KMS-11 (cell line): ENCODE results near the gene RCBTB2.
"Not testable (repeated sequence)": the region's sequence is repeated elsewhere in the genome, so short reads cannot be mapped to it uniquely, and the experiment has no call there.

Experiments
- H2AFZ ChIP-seq: fragments of 200-600 bp; sonication (generic); 2 replicates; pipeline ENCODE4 v1.6.1; 2016; ENCODE audit warnings: antibody characterized with exemption, mixed run types, low read depth
- H3K27ac ChIP-seq: fragments of 200-600 bp; sonication (generic); 2 replicates; pipeline ENCODE4 v1.6.1; 2016; ENCODE audit warnings: mild to moderate bottlenecking, mixed run types
- H3K27me3 ChIP-seq: fragments of 200-600 bp; sonication (generic); 2 replicates; pipeline ENCODE4 v1.6.1; 2017; ENCODE audit warnings: mild to moderate bottlenecking, low read depth, mixed run types, moderate library complexity; ENCODE audit not compliant: insufficient read depth
- H3K36me3 ChIP-seq: fragments of 200-600 bp; sonication (generic); 2 replicates; pipeline ENCODE4 v1.6.1; 2017; ENCODE audit warnings: mild to moderate bottlenecking, mixed run types; ENCODE audit not compliant: insufficient read depth
- H3K4me1 ChIP-seq: fragments of 200-600 bp; sonication (generic); 2 replicates; pipeline ENCODE4 v1.6.1; 2016; ENCODE audit warnings: mild to moderate bottlenecking, low read depth, mixed run types; ENCODE audit not compliant: poor library complexity, severe bottlenecking
- H3K4me2 ChIP-seq: fragments of 200-600 bp; sonication (generic); 2 replicates; pipeline ENCODE4 v1.7.0; 2016; ENCODE audit warnings: mild to moderate bottlenecking, mixed run types
- H3K4me3 ChIP-seq: fragments of 200-600 bp; sonication (generic); IDR thresholded peaks from 2 replicates; pipeline ENCODE4 v1.6.1; 2017; ENCODE audit warnings: low read depth, low read length, mixed read lengths; ENCODE audit not compliant: insufficient read depth
- H3K79me2 ChIP-seq: fragments of 200-600 bp; sonication (generic); 2 replicates; pipeline ENCODE4 v1.6.1; 2016; ENCODE audit warnings: low read depth, mixed run types; ENCODE audit not compliant: insufficient read depth
- H3K9ac ChIP-seq: fragments of 200-600 bp; sonication (generic); 2 replicates; pipeline ENCODE4 v1.6.1; 2016; ENCODE audit warnings: mild to moderate bottlenecking, mixed run types
- H4K20me1 ChIP-seq: fragments of 200-600 bp; sonication (generic); 2 replicates; pipeline ENCODE4 v1.6.1; 2016; ENCODE audit warnings: mild to moderate bottlenecking, mixed run types; ENCODE audit not compliant: insufficient read depth
- CTCF ChIP-seq: fragments of 200-600 bp; sonication (generic); conservative IDR thresholded peaks from 2 replicates; pipeline ENCODE4 v1.6.1; 2017; ENCODE audit warnings: low read depth, mild to moderate bottlenecking, antibody characterized with exemption, low read length, moderate library complexity, mixed read lengths

The RCBTB2 gene

GRCh38 chr13:48532506-48533499 is at the start of gene RCBTB2:
Gene RCBTB2 (minus strand): TSS chr13:48533080. CDS start chr13:48521939, 11,141 bp downstream.
- Histone ChIP-seq H3K4me2 (peak within 1 kb of the TSS; percentile 47; the same call in 1 of the 2 replicates), H3K4me3 (no peak within 1 kb of the TSS), H3K4me1 (no peaks in the 10 kb centered on the region), H3K9ac (peak within 1 kb of the TSS; percentile 66; the same call in 1 of the 2 replicates), H3K27me3 (no peaks in the 10 kb centered on the region), H2AFZ (peak within 1 kb of the TSS; percentile 89), H4K20me1 (no peaks in the 10 kb centered on the region), H3K27ac (peak within 1 kb of the TSS; percentile 32; the same call in 1 of the 2 replicates), H3K36me3 (no peaks in the 10 kb centered on the region), H3K79me2 (no peaks in the 10 kb centered on the region)
- no peak for TF ChIP-seq CTCF

GRCh38 chr13:48582084-48582483 is 49.2 kb upstream of the RCBTB2 start:
- Histone ChIP-seq H3K4me1 (peaks cover 3% of the 10 kb centered on the region), H3K4me2 (no peak overlapping the region), H3K27me3 (no peaks in the 10 kb centered on the region), H3K4me3 (no peak overlapping the region), H3K27ac (no peak overlapping the region), H4K20me1 (no peaks in the 10 kb centered on the region), H3K36me3 (no peaks in the 10 kb centered on the region), H3K9ac (no peak overlapping the region), H2AFZ (no peak overlapping the region), H3K79me2 (no peaks in the 10 kb centered on the region)
- TF ChIP-seq CTCF = no peak

- no peaks in the 10 kb centered on the region for H4K20me1 ChIP-seq
- no peak overlapping the region for H3K9ac ChIP-seq
- H3K4me2 ChIP-seq = no peak overlapping the region
- H2AFZ ChIP-seq = no peak overlapping the region
- H3K36me3 ChIP-seq = no peaks in the 10 kb centered on the region
- H3K27ac ChIP-seq = no peak overlapping the region
- TF ChIP-seq CTCF = no peak
- peaks cover 3% of the 10 kb centered on the region for H3K4me1 ChIP-seq
- H3K4me3 ChIP-seq = no peak overlapping the region
- H3K27me3 ChIP-seq = no peaks in the 10 kb centered on the region
- no peaks in the 10 kb centered on the region for H3K79me2 ChIP-seq
These were observed 48.0 kb upstream of the RCBTB2 start for GRCh38 chr13:48580896-48581295.

- H3K4me1 ChIP-seq = peaks cover 3% of the 10 kb centered on the region
- no peaks in the 10 kb centered on the region for H3K36me3 ChIP-seq
- no peak overlapping the region for H3K4me2 ChIP-seq
- no peak overlapping the region for H3K4me3 ChIP-seq
- H2AFZ ChIP-seq = no peak overlapping the region
- no peaks in the 10 kb centered on the region for H3K79me2 ChIP-seq
- H3K27me3 ChIP-seq = no peaks in the 10 kb centered on the region
- H3K9ac ChIP-seq = no peak overlapping the region
- peak; percentile 58; the same call in 1 of the 2 replicates for TF ChIP-seq CTCF
- no peak overlapping the region for H3K27ac ChIP-seq
- H4K20me1 ChIP-seq = no peaks in the 10 kb centered on the region
These were observed 47.4 kb upstream of the RCBTB2 start for GRCh38 chr13:48580185-48580803.

GRCh38 chr13:48579919-48580180 is 47.0 kb upstream of the RCBTB2 start:
- H3K4me1 ChIP-seq, H4K20me1 ChIP-seq, H3K36me3 ChIP-seq, H3K79me2 ChIP-seq, H3K27ac ChIP-seq, H3K4me2 ChIP-seq, H2AFZ ChIP-seq, H3K4me3 ChIP-seq, H3K9ac ChIP-seq, H3K27me3 ChIP-seq: not testable (repeated sequence)
